OCI-LY3 (cell line): Measurements from ENCODE around the gene KCNN3.
"Not testable (repeated sequence)": the region's sequence is repeated elsewhere in the genome, so short reads cannot be mapped to it uniquely, and the experiment has no call there.

Source experiments
- H2AFZ ChIP-seq: fragments of 200-600, 300-600 bp; shearing (Covaris generic); 2 replicates; pipeline ENCODE4 v1.6.0; 2014; ENCODE audit warnings: antibody characterized with exemption, low read depth, low read length
- H3K27ac ChIP-seq: fragments of 200-600, 300-600 bp; sonication (generic); 2 replicates; pipeline ENCODE4 v1.5.1; 2014; ENCODE audit warnings: mild to moderate bottlenecking, low read length, moderate library complexity, mixed read lengths
- H3K27me3 ChIP-seq: fragments of 200-600, 300-600 bp; sonication (generic); 2 replicates; pipeline ENCODE4 v1.6.1; 2014; ENCODE audit warnings: low read depth, low read length, mixed read lengths
- H3K36me3 ChIP-seq: fragments of 200-600, 300-600 bp; sonication (generic); replicated peaks from 2 replicates; pipeline ENCODE3; 2014; ENCODE audit warnings: low read depth, low read length, mixed read lengths
- H3K4me1 ChIP-seq: fragments of 300-600, 200-600 bp; sonication (generic); 2 replicates; pipeline ENCODE4 v1.6.1; 2014; ENCODE audit warnings: low read length, mixed read lengths
- H3K4me2 ChIP-seq: fragments of 200-600, 300-600 bp; sonication (generic); 2 replicates; pipeline ENCODE4 v1.6.1; 2014; ENCODE audit warnings: low read length, mixed read lengths
- H3K4me3 ChIP-seq: fragments of 300-600, 200-600 bp; sonication (generic); 2 replicates; pipeline ENCODE4 v1.5.1; 2014; ENCODE audit warnings: antibody characterized with exemption, mild to moderate bottlenecking, low read length, moderate library complexity
- H3K79me2 ChIP-seq: fragments of 300-600, 200-600 bp; shearing (Covaris generic); 2 replicates; pipeline ENCODE4 v1.6.1; 2014; ENCODE audit warnings: mild to moderate bottlenecking, low read length, mixed read lengths
- H3K9ac ChIP-seq: fragments of 300-600, 200-600 bp; shearing (Covaris generic); 2 replicates; pipeline ENCODE4 v1.6.0; 2014; ENCODE audit warnings: mild to moderate bottlenecking, low read length, moderate library complexity
- H3K9me3 ChIP-seq: fragments of 200-600, 300-600 bp; shearing (Covaris generic); 2 replicates; pipeline ENCODE4 v1.6.1; 2014; ENCODE audit warnings: low read length, mixed read lengths; ENCODE audit not compliant: insufficient read depth
- H4K20me1 ChIP-seq: fragments of 200-600, 300-600 bp; sonication (generic); 2 replicates; pipeline ENCODE4 v1.6.1; 2016; ENCODE audit warnings: low read length, mixed read lengths; ENCODE audit not compliant: insufficient read depth
- EZH2phosphoT487 ChIP-seq: fragments of 200-600 bp; shearing (Covaris generic); IDR thresholded peaks from 2 replicates; pipeline ENCODE4 v1.6.1; 2018; ENCODE audit warnings: antibody characterized with exemption, mixed run types, low read depth
- TF ChIP-seq, protein P1 (sequence below): fragments of 200-600, 300-600 bp; sonication (generic); IDR thresholded peaks from 2 replicates; pipeline ENCODE4 v1.5.1; 2014; ENCODE audit warnings: antibody characterized with exemption, low read length, low read depth

The KCNN3 gene

DNA sequence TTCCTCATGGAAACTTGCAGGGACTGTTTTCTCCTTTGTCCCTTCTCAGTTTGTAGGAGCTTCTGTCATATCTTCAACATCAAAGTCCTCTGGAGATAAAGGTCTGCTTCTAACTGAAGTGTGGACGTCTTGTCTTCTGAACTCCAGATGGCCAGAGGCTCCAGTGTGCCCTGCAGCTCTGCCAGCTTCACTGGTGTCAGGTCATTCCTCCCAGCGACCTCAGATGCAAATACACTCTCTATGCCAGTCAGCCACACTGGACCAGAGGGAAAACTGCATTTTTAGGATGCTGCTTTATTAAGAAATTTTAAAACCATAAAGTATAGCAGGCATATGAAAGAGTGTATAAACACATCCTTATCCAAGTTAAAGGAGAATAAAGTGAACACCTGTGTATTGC is 183.6 kb downstream of the KCNN3 start:
- no peak for TF ChIP-seq EZH2phosphoT487
- TF ChIP-seq, protein P1, sequence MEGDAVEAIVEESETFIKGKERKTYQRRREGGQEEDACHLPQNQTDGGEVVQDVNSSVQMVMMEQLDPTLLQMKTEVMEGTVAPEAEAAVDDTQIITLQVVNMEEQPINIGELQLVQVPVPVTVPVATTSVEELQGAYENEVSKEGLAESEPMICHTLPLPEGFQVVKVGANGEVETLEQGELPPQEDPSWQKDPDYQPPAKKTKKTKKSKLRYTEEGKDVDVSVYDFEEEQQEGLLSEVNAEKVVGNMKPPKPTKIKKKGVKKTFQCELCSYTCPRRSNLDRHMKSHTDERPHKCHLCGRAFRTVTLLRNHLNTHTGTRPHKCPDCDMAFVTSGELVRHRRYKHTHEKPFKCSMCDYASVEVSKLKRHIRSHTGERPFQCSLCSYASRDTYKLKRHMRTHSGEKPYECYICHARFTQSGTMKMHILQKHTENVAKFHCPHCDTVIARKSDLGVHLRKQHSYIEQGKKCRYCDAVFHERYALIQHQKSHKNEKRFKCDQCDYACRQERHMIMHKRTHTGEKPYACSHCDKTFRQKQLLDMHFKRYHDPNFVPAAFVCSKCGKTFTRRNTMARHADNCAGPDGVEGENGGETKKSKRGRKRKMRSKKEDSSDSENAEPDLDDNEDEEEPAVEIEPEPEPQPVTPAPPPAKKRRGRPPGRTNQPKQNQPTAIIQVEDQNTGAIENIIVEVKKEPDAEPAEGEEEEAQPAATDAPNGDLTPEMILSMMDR: no peak
- no peaks in the 10 kb centered on the region for H3K79me2 ChIP-seq
- no peak overlapping the region for H3K9ac ChIP-seq
- H3K9me3 ChIP-seq: no peaks in the 10 kb centered on the region
- H3K27ac ChIP-seq: no peak overlapping the region
- no peak overlapping the region for H3K4me2 ChIP-seq
- H3K27me3 ChIP-seq: peaks cover 24% of the 10 kb centered on the region; the same call in 1 of the 2 replicates
- H3K4me3 ChIP-seq: no peak overlapping the region
- H4K20me1 ChIP-seq: no peaks in the 10 kb centered on the region
- H3K4me1 ChIP-seq: no peaks in the 10 kb centered on the region
- no peak overlapping the region; the same call in 1 of the 2 replicates for H2AFZ ChIP-seq
- H3K36me3 ChIP-seq: no peaks in the 10 kb centered on the region

GRCh38 chr1:154683820-154684219 is 186.3 kb downstream of the KCNN3 start:
- peaks cover 24% of the 10 kb centered on the region; the same call in 1 of the 2 replicates for H3K27me3 ChIP-seq
- H4K20me1 ChIP-seq: no peaks in the 10 kb centered on the region
- no peak overlapping the region for H3K9ac ChIP-seq
- no peaks in the 10 kb centered on the region for H3K79me2 ChIP-seq
- H3K4me1 ChIP-seq: no peaks in the 10 kb centered on the region
- H2AFZ ChIP-seq: no peak overlapping the region
- H3K4me3 ChIP-seq: no peak overlapping the region
- TF ChIP-seq, protein P1: no peak
- TF ChIP-seq EZH2phosphoT487: no peak
- H3K36me3 ChIP-seq: no peaks in the 10 kb centered on the region
- H3K27ac ChIP-seq: no peak overlapping the region
- H3K9me3 ChIP-seq: no peaks in the 10 kb centered on the region
- no peak overlapping the region for H3K4me2 ChIP-seq

DNA sequence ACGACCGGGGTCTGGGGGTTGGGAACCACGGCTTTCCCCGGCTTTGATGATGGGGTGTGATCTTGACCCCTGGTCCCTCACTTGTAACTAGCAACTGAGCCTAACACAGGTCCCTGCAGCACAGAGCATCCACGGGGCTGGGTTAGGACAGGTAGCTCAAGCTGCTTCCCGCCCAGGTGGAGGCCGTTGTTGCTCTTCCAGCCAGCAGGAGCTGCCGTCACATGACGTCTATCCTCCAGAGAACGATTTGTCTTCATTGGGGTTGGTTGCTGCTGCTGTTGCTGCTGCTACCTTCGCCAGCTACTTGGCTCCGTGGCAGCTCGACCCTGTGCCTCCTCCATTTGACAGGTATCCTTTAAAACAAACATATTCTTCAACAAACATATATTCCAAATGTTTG is 187.8 kb downstream of the KCNN3 start:
- Histone ChIP-seq H3K79me2 (no peaks in the 10 kb centered on the region), H3K4me3 (no peak overlapping the region), H4K20me1 (no peaks in the 10 kb centered on the region), H3K9me3 (no peaks in the 10 kb centered on the region), H3K4me2 (no peak overlapping the region), H3K27ac (no peak overlapping the region), H3K4me1 (no peaks in the 10 kb centered on the region), H3K9ac (no peak overlapping the region), H2AFZ (no peak overlapping the region), H3K36me3 (no peaks in the 10 kb centered on the region), H3K27me3 (peaks cover 19% of the 10 kb centered on the region; the same call in 1 of the 2 replicates)
- TF ChIP-seq EZH2phosphoT487: no peak
- TF ChIP-seq, protein P1: no peak

DNA sequence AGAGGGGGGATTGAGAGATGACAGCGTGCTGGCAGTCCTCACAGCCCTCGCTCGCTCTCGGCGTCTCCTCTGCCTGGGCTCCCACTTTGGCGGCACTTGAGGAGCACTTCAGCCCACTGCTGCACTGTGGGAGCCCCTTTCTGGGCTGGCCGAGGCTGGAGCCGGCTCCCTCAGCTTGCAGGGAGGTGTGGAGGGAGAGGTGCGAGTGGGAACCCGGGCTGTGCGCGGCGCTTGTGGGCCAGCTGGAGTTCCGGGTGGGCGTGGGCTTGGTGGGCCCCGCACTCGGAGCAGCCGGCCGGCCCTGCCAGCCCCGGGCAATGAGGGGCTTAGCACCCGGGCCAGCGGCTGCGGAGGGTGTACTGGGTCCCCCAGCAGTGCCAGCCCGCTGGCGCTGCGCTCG is 192.2 kb downstream of the KCNN3 start:
- not testable (repeated sequence) for H3K9me3 ChIP-seq, H4K20me1 ChIP-seq, H2AFZ ChIP-seq, H3K4me3 ChIP-seq, H3K9ac ChIP-seq, H3K4me2 ChIP-seq, H3K27ac ChIP-seq, H3K27me3 ChIP-seq, H3K79me2 ChIP-seq, H3K4me1 ChIP-seq, H3K36me3 ChIP-seq

DNA sequence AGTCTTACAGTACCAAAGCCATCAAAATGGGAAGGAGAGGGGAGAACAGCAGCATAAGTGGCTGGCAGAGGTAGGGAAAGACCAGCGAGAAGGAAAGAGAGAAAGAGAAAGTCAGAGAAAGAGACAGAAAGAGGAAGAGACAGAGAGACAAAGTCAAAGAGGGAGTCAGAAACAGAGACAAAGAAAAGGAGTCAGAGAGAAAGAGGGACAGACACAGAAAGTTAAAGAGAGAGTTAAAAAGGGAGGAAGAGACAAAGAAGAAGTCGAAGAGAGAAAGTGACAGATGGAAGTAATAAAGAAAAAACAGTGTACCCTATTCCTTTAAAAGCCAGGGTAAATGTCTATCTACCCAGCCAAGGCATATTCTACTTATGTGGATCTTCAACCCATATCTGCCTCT is 193.2 kb downstream of the KCNN3 start:
- not testable (repeated sequence) for H4K20me1 ChIP-seq, H3K9ac ChIP-seq, H3K4me1 ChIP-seq, H3K36me3 ChIP-seq, H3K27ac ChIP-seq, H3K4me3 ChIP-seq, H3K27me3 ChIP-seq, H3K4me2 ChIP-seq, H2AFZ ChIP-seq, H3K9me3 ChIP-seq, H3K79me2 ChIP-seq

- not testable (repeated sequence) for H3K9ac ChIP-seq, H3K4me3 ChIP-seq, H3K27me3 ChIP-seq, H3K27ac ChIP-seq, H3K4me2 ChIP-seq, H3K9me3 ChIP-seq, H3K79me2 ChIP-seq, H3K4me1 ChIP-seq, H2AFZ ChIP-seq, H3K36me3 ChIP-seq, H4K20me1 ChIP-seq
Measured at GRCh38 chr1:154674456-154674855, 195.6 kb downstream of the KCNN3 start.

GRCh38 chr1:154672245-154672644 is 197.8 kb downstream of the KCNN3 start:
- not testable (repeated sequence) for H3K9me3 ChIP-seq, H2AFZ ChIP-seq, H3K4me1 ChIP-seq, H3K36me3 ChIP-seq, H3K27ac ChIP-seq, H3K4me3 ChIP-seq, H3K4me2 ChIP-seq, H3K79me2 ChIP-seq, H4K20me1 ChIP-seq, H3K27me3 ChIP-seq, H3K9ac ChIP-seq

- H2AFZ ChIP-seq, H3K27ac ChIP-seq, H3K4me3 ChIP-seq, H3K9ac ChIP-seq, H3K27me3 ChIP-seq, H3K4me1 ChIP-seq, H3K4me2 ChIP-seq, H3K9me3 ChIP-seq, H3K36me3 ChIP-seq, H3K79me2 ChIP-seq, H4K20me1 ChIP-seq: not testable (repeated sequence)
Measured at GRCh38 chr1:154671412-154671811, 198.7 kb downstream of the KCNN3 start.
